ENCODE measurements around the gene SLF2. TPM values are rescaled to one million over a fixed set of nuclear protein-coding genes. Genes with fewer than 3 reads are reported as not detected.

The SLF2 gene
- total RNA-seq, 2 donors from 2014 or later: 25.3 to 77.8 TPM

- intact Hi-C loops (cut with DNase I): no loop called here
- 46% methylated on average over 5 of the region's 5 CpGs for WGBS
- TF ChIP-seq, protein P1, sequence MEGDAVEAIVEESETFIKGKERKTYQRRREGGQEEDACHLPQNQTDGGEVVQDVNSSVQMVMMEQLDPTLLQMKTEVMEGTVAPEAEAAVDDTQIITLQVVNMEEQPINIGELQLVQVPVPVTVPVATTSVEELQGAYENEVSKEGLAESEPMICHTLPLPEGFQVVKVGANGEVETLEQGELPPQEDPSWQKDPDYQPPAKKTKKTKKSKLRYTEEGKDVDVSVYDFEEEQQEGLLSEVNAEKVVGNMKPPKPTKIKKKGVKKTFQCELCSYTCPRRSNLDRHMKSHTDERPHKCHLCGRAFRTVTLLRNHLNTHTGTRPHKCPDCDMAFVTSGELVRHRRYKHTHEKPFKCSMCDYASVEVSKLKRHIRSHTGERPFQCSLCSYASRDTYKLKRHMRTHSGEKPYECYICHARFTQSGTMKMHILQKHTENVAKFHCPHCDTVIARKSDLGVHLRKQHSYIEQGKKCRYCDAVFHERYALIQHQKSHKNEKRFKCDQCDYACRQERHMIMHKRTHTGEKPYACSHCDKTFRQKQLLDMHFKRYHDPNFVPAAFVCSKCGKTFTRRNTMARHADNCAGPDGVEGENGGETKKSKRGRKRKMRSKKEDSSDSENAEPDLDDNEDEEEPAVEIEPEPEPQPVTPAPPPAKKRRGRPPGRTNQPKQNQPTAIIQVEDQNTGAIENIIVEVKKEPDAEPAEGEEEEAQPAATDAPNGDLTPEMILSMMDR (IDR thresholded peaks at IDR 0.05): no peak
- no peak for TF ChIP-seq POLR2AphosphoS5 (IDR thresholded peaks at IDR 0.05)
- no peak overlapping the region for H3K4me3 ChIP-seq
- no peaks in the 10 kb centered on the region for H3K9me3 ChIP-seq
- no peaks in the 10 kb centered on the region for H3K27me3 ChIP-seq (replicated peaks; ENCODE audit: insufficient read depth)
- no peak overlapping the region for H3K27ac ChIP-seq
- H3K4me1 ChIP-seq (replicated peaks): peaks cover 7% of the 10 kb centered on the region
- H3K36me3 ChIP-seq: peaks cover under 1 to 8% of the 10 kb centered on the region in 2 donors
- no peak for DNase-seq (ENCODE audit: low spot score)
Observed at GRCh38 chr10:100985336-100985735, 72.6 kb downstream of the SLF2 start.

GRCh38 chr10:100986623-100986951 is 73.8 kb downstream of the SLF2 start:
- H3K36me3 ChIP-seq: peaks cover under 1 to 9% of the 10 kb centered on the region in 2 donors
- intact Hi-C loops (cut with DNase I): no loop called here

DNA sequence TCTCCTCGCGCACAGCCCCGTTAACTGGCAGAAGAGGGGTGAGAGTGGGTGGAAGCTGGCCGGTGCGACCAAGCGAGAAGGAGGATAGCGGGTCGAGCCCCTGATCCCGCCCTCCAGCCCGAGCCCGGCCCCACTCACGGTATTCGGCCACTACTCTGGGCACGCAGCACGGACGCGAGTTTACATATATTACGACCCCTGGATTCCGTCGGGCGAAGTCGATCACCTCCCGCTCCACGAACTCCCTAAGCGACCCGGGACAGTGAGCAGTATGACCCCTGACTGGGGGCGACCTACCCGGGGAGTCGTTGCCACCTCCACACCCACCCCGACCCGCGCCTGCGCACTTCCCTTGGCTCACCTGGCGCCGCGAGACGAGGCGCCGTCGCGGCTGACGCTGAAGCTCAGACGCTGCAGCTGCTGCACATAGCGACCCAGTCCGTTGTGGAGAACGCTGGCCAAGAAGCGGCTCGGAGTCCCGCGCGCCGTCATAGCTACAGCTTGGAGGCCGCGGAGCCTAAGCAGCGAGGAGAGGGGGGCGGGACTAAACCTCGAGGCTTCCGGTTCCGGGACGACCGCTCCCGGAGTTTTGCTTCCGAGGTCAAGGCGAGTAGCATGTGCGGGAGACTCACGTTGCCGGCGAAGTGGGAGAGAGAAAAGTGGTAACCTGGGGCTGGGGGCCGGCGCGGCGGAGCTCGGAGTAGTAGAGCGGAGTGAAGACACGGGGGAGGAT is 74.4 kb downstream of the SLF2 start, which contains the start of the genes MRPL43 and TWNK:
TSS of gene MRPL43 (minus strand) at position 546 of the 733 bp plus-strand sequence. CDS start at position 492, 54 bp downstream.
TSS of gene TWNK (plus strand) at position 592 of the 733 bp plus-strand sequence. CDS start 668 bp downstream, outside the sequence.
- H3K9me3 ChIP-seq: no peaks in the 10 kb centered on the region
- peak within 1 kb of the TSS; percentile 70 to 72 for H3K4me3 ChIP-seq
- peak; percentile 77 for DNase-seq (ENCODE audit: low spot score)
- peaks cover 0 to 9% of the 10 kb centered on the region in 2 donors for H3K36me3 ChIP-seq
- intact Hi-C loops (cut with DNase I): no loop called here
- WGBS: under 1% methylated on average over 62 of the region's 75 CpGs
- TF ChIP-seq POLR2AphosphoS5 (IDR thresholded peaks at IDR 0.05) (peak; percentile 92), POLR2A (IDR thresholded peaks at IDR 0.05) (peak; percentile 49)
- TF ChIP-seq, protein P1 (IDR thresholded peaks at IDR 0.05): no peak
- H3K4me1 ChIP-seq (replicated peaks): peaks cover 7% of the 10 kb centered on the region
- peak within 1 kb of the TSS; percentile 77 to 83 for H3K27ac ChIP-seq
- H3K27me3 ChIP-seq (replicated peaks; ENCODE audit: insufficient read depth): no peaks in the 10 kb centered on the region

More at GRCh38 chr10:100986623-100986951, 73.8 kb downstream of the SLF2 start:
- TF ChIP-seq POLR2AphosphoS5 (IDR thresholded peaks at IDR 0.05): no peak
- TF ChIP-seq, protein P1 (IDR thresholded peaks at IDR 0.05): no peak
- H3K27ac ChIP-seq: peak overlapping the region; percentile 77 to 83
- no peak for DNase-seq (ENCODE audit: low spot score)
- peak overlapping the region; percentile 70 to 72 for H3K4me3 ChIP-seq
- peaks cover 7% of the 10 kb centered on the region for H3K4me1 ChIP-seq (replicated peaks)
- WGBS: 7% methylated on average over 6 of the region's 17 CpGs
- no peaks in the 10 kb centered on the region for H3K9me3 ChIP-seq
- H3K27me3 ChIP-seq (replicated peaks; ENCODE audit: insufficient read depth): no peaks in the 10 kb centered on the region

- Histone ChIP-seq H3K4me1 (replicated peaks) (peaks cover 7% of the 10 kb centered on the region), H3K4me3 (peak overlapping the region; percentile 70 to 72), H3K9me3 (no peaks in the 10 kb centered on the region), H3K36me3 (peaks cover 0 to 9% of the 10 kb centered on the region in 2 donors), H3K27me3 (replicated peaks; ENCODE audit: insufficient read depth) (no peaks in the 10 kb centered on the region), H3K27ac (peak overlapping the region; percentile 77 to 83)
- DNase-seq (ENCODE audit: low spot score): no peak
- 2% methylated on average over 15 of the region's 15 CpGs for WGBS
- intact Hi-C loops (cut with DNase I): no loop called here
- TF ChIP-seq POLR2AphosphoS5 (IDR thresholded peaks at IDR 0.05) (no peak), POLR2A (IDR thresholded peaks at IDR 0.05) (no peak)
- TF ChIP-seq, protein P1 (IDR thresholded peaks at IDR 0.05): no peak
Observed at GRCh38 chr10:100987685-100988049, 74.9 kb downstream of the SLF2 start.

GRCh38 chr10:100988166-100988565 is 75.4 kb downstream of the SLF2 start:
- intact Hi-C loops (cut with DNase I): no loop called here
- Histone ChIP-seq H3K36me3 (peaks cover 0 to 9% of the 10 kb centered on the region in 2 donors), H3K4me3 (peak overlapping the region; percentile 70 to 72), H3K27ac (no peak overlapping the region), H3K4me1 (replicated peaks) (peaks cover 7% of the 10 kb centered on the region), H3K9me3 (no peaks in the 10 kb centered on the region), H3K27me3 (replicated peaks; ENCODE audit: insufficient read depth) (no peaks in the 10 kb centered on the region)
- no peak for DNase-seq (ENCODE audit: low spot score)
- WGBS: 60% methylated on average over 9 of the region's 10 CpGs
- TF ChIP-seq, protein P1 (IDR thresholded peaks at IDR 0.05): no peak
- TF ChIP-seq POLR2AphosphoS5 (IDR thresholded peaks at IDR 0.05) (no peak), POLR2A (IDR thresholded peaks at IDR 0.05) (no peak)

Measured in prostate gland (tissue), 2 donors.